Sigmoid colon (tissue), 4 donors: Measurements from ENCODE around the gene GDAP1L1.

Source experiments
- EP300 ChIP-seq, 4 donors: sonication (generic); formaldehyde crosslinking; IDR thresholded peaks; one replicate each; pipeline ENCODE4 v1.6.1; 2017; ENCODE audit warnings: antibody characterized with exemption in 4 of 4
- POLR2A ChIP-seq, 2 donors: fragments of 450-650 bp; IDR thresholded peaks; one replicate each; pipeline ENCODE4 v1.6.1; 2016; ENCODE audit warnings: antibody characterized with exemption in 2 of 2, mild to moderate bottlenecking in 2 of 2, moderate library complexity in 2 of 2
- TF ChIP-seq, protein P1 (sequence below), 4 experiments: fragments of 450-650 bp in 3 of 4; fragments of 200-600 bp in 1 of 4; IDR thresholded peaks; one replicate each; pipeline ENCODE4 v1.5.1; 2016 to 2019; ENCODE audit warnings: antibody characterized with exemption in 4 of 4, mild to moderate bottlenecking in 3 of 4, moderate library complexity in 2 of 4

- TF ChIP-seq, protein P1, sequence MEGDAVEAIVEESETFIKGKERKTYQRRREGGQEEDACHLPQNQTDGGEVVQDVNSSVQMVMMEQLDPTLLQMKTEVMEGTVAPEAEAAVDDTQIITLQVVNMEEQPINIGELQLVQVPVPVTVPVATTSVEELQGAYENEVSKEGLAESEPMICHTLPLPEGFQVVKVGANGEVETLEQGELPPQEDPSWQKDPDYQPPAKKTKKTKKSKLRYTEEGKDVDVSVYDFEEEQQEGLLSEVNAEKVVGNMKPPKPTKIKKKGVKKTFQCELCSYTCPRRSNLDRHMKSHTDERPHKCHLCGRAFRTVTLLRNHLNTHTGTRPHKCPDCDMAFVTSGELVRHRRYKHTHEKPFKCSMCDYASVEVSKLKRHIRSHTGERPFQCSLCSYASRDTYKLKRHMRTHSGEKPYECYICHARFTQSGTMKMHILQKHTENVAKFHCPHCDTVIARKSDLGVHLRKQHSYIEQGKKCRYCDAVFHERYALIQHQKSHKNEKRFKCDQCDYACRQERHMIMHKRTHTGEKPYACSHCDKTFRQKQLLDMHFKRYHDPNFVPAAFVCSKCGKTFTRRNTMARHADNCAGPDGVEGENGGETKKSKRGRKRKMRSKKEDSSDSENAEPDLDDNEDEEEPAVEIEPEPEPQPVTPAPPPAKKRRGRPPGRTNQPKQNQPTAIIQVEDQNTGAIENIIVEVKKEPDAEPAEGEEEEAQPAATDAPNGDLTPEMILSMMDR (IDR thresholded peaks at IDR 0.05), result no peak
- TF ChIP-seq POLR2A (IDR thresholded peaks at IDR 0.05) (no peak), EP300 (IDR thresholded peaks at IDR 0.05) (no peak)
Measured at GRCh38 chr20:44222633-44223368, 24.3 kb upstream of the GDAP1L1 start.
